ENCODE results near the gene ARL3. TPM values are rescaled to one million over a fixed set of nuclear protein-coding genes. Genes with fewer than 3 reads are reported as not detected.
"Not testable (repeated sequence)": the region's sequence is repeated elsewhere in the genome, so short reads cannot be mapped to it uniquely, and the experiment has no call there.

Gene ARL3
- total RNA-seq = 1 to 10 TPM; 4.8 to 5.6 TPM

DNA sequence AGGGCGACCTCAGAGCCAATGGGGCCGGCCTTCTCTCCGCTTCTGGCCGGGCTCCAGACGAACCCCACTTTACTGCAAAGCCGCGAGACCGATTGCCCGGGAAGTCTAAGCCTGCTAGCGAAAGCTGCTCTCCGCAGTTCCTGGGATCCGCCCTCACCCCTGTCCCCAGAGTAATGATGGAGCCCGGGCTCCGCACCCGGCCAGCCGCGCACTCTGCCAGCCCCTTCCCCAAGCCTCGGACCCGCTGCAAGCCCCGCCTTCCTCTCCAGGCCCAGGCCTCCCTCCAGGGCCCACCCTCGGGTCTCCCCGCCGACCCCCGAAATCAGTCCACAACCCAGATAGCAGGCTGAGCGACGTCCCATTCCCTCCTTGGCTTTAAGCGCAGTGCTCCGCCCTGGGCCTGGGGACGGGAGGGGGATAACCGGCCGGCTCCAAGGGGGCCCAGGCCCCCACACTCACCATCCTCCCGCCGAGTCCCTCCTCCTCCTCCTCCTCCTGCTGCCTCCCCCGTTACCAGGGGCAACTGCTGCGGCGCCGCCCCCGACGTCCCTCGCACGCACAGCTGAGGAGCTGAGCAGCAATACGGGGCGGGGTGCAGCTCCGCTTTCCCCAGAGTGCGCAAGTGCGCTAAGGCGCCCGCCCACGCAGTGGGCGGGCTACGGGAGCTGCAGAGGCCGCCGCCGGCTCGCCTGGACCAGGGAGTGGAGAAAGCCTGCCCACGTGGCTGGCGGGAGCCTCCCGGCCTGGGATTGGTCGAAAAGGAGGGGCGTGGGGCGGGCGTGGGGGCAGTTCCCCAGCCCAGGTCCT, at the start of gene ARL3:
ARL3 (minus strand) TSS at position 584 of the 807 bp plus-strand sequence; CDS start at position 462, 122 bp downstream.
- peak within 1 kb of the TSS; percentile 63 for H3K27ac ChIP-seq
- intact Hi-C loops (cut with DNase I) = no loop called here
- H3K4me3 ChIP-seq = peak within 1 kb of the TSS; percentile 78
- peaks cover 5% of the 10 kb centered on the region for H3K4me1 ChIP-seq
- H3K36me3 ChIP-seq = no peaks in the 10 kb centered on the region
- no peaks in the 10 kb centered on the region for H3K27me3 ChIP-seq
- no peaks in the 10 kb centered on the region for H3K9me3 ChIP-seq
- TF ChIP-seq, protein P1, sequence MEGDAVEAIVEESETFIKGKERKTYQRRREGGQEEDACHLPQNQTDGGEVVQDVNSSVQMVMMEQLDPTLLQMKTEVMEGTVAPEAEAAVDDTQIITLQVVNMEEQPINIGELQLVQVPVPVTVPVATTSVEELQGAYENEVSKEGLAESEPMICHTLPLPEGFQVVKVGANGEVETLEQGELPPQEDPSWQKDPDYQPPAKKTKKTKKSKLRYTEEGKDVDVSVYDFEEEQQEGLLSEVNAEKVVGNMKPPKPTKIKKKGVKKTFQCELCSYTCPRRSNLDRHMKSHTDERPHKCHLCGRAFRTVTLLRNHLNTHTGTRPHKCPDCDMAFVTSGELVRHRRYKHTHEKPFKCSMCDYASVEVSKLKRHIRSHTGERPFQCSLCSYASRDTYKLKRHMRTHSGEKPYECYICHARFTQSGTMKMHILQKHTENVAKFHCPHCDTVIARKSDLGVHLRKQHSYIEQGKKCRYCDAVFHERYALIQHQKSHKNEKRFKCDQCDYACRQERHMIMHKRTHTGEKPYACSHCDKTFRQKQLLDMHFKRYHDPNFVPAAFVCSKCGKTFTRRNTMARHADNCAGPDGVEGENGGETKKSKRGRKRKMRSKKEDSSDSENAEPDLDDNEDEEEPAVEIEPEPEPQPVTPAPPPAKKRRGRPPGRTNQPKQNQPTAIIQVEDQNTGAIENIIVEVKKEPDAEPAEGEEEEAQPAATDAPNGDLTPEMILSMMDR (IDR thresholded peaks at IDR 0.05) = peak; percentile 16
- peak; percentile 98 for DNase-seq
- peak within 1 kb of the TSS; percentile 84 to 90 for H3K9ac ChIP-seq (ENCODE audit: low read depth in 2 of 2, low read length in 2 of 2)

DNA sequence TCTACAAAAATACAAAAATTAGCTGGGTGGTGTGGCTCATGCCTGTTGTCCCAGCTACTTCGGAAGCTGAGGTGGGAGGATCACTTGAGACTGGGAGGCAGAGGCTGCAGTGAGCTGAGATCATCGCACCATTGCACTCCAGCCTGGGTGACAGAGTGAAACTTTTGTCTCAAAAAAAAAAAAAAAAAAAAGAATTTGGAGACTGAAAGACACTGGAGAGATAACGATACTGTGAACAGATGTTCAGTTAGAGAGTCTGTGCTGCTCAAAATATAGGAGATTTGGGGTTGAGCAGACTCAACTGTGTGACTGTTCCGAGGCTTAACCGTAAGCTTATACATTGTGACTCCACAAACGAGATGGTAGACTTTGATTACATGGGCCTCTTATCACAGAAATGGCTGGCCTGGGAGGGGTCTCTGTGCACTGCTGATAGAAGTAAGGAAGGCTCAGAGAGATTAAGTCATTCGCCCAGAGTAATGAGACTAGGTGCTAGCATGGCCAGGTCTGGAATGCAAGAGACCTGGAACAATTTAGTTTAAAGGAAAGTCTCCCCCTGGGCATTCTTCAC, 48.9 kb upstream of the ARL3 start:
- no peak for DNase-seq

GRCh38 chr10:102762401-102763015, 48.3 kb upstream of the ARL3 start:
- Histone ChIP-seq H3K4me1 (no peaks in the 10 kb centered on the region), H3K9ac (ENCODE audit: low read depth in 2 of 2, low read length in 2 of 2) (no peak overlapping the region), H3K9me3 (no peaks in the 10 kb centered on the region), H3K27me3 (no peaks in the 10 kb centered on the region), H3K36me3 (no peaks in the 10 kb centered on the region), H3K4me3 (no peak overlapping the region), H3K27ac (no peak overlapping the region)
- intact Hi-C loops (cut with DNase I) = no loop called here
- DNase-seq = no peak
- TF ChIP-seq, protein P1 (IDR thresholded peaks at IDR 0.05) = no peak

More for the DNA sequence above, 48.9 kb upstream of the ARL3 start:
- no peak overlapping the region for H3K9ac ChIP-seq (ENCODE audit: low read depth in 2 of 2, low read length in 2 of 2)
- H3K4me3 ChIP-seq = no peak overlapping the region
- no peak overlapping the region for H3K27ac ChIP-seq
- H3K27me3 ChIP-seq = no peaks in the 10 kb centered on the region
- H3K9me3 ChIP-seq = no peaks in the 10 kb centered on the region
- TF ChIP-seq, protein P1 (IDR thresholded peaks at IDR 0.05) = no peak
- H3K36me3 ChIP-seq = no peaks in the 10 kb centered on the region
- intact Hi-C loops (cut with DNase I) = no loop called here
- no peaks in the 10 kb centered on the region for H3K4me1 ChIP-seq

DNA sequence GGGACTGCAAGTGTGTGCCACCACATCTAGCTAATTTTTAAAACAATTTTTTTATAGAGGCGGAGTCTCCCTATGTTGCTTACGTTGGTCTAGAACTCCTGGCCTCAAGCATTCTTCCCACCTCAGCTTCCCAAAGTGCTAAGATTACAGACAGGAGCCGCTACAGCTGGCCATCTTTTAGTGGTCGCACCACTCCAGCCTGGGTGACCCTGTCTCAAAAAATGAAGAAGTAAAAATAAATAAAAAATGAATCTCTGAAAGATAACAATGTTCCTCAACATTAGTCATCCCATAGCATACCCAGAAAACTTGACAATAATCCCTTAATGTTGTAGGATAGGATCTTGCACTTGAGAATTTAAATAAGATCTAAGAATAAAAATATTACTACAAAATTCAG, 47.8 kb upstream of the ARL3 start:
- Histone ChIP-seq H3K4me3 (no peak overlapping the region), H3K27me3 (no peaks in the 10 kb centered on the region), H3K9me3 (no peaks in the 10 kb centered on the region), H3K9ac (ENCODE audit: low read depth in 2 of 2, low read length in 2 of 2) (no peak overlapping the region), H3K36me3 (no peaks in the 10 kb centered on the region), H3K4me1 (no peaks in the 10 kb centered on the region), H3K27ac (no peak overlapping the region)
- TF ChIP-seq, protein P1 (IDR thresholded peaks at IDR 0.05) = no peak
- intact Hi-C loops (cut with DNase I) = no loop called here
- DNase-seq = no peak

GRCh38 chr10:102759497-102760210, 45.5 kb upstream of the ARL3 start:
- Histone ChIP-seq H3K36me3 (no peaks in the 10 kb centered on the region), H3K27me3 (no peaks in the 10 kb centered on the region), H3K4me1 (no peaks in the 10 kb centered on the region), H3K9me3 (no peaks in the 10 kb centered on the region), H3K4me3 (no peak overlapping the region), H3K9ac (ENCODE audit: low read depth in 2 of 2, low read length in 2 of 2) (no peak overlapping the region), H3K27ac (no peak overlapping the region)
- intact Hi-C loops (cut with DNase I) = no loop called here
- DNase-seq = no peak
- TF ChIP-seq, protein P1 (IDR thresholded peaks at IDR 0.05) = no peak

- H3K4me1 ChIP-seq; H3K9ac ChIP-seq (ENCODE audit: low read depth in 2 of 2, low read length in 2 of 2); H3K27me3 ChIP-seq; H3K9me3 ChIP-seq; intact Hi-C loops (cut with DNase I); H3K36me3 ChIP-seq; DNase-seq; H3K4me3 ChIP-seq; H3K27ac ChIP-seq: not testable (repeated sequence)
Measured at GRCh38 chr10:102758933-102759262, 44.7 kb upstream of the ARL3 start.

All from colonic mucosa (tissue), 4 donors.